ENCODE measurements around the gene COL5A3. TPM values are rescaled to one million over a fixed set of nuclear protein-coding genes. Genes with fewer than 3 reads are reported as not detected.

COL5A3 gene
- polyA plus RNA-seq, 1 donor from 2014 or later, result 0.11 TPM

DNA sequence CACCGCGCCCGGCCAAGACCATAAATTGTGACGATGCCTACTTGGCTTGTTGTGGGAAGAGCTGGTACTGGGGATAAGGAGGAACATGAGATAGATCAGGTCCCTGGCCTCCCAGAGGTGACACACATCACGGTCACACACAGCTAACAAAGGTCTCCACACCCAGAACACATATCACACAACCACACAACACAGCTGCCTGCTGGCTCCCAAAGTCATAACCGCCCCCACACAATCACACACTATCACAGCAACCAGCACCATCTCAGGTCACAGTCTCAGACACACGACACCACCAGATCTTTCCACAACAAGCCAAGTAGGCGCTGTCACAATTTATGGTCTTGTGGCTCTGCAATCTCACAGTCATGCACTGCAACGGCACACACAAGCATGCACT lies 5.7 kb downstream of the COL5A3 start (continued):
- TF ChIP-seq EZH2 (IDR thresholded peaks at IDR 0.05; ENCODE audit: borderline replicate concordance, insufficient read depth, low read length, poor library complexity, severe bottlenecking), result no peak

DNA sequence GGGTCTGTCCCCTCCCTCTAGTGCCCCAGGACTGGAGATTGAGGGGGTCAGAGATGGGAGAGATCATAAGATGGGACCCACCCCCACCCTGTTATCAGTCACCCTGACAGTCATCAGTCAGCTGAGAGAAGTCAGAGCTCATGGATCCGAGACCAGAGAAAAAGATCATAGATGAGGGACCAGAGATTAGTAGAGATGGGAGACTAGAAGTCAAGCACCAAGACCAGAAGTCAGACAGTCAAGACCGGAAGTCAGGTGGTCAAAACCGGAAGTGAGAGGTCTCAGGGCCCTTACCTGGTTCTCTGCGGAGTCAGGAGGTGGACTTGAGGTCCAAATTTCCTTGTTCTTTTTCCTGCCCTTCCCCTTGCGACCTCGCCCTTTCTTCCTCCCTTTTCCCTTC lies 7.0 kb downstream of the COL5A3 start:
- TF ChIP-seq SMC3 (conservative IDR thresholded peaks at IDR 0.05; ENCODE audit: poor library complexity) (no peak), REST (IDR thresholded peaks at IDR 0.05; ENCODE audit: borderline replicate concordance) (no peak), RAD21 (conservative IDR thresholded peaks at IDR 0.05) (no peak), POLR2AphosphoS5 (IDR thresholded peaks at IDR 0.05) (no peak), EZH2 (IDR thresholded peaks at IDR 0.05; ENCODE audit: borderline replicate concordance, insufficient read depth, low read length, poor library complexity, severe bottlenecking) (no peak), MXI1 (conservative IDR thresholded peaks at IDR 0.05; ENCODE audit: poor library complexity, severe bottlenecking) (no peak), EP300 (conservative IDR thresholded peaks at IDR 0.05; ENCODE audit: poor library complexity, severe bottlenecking) (no peak), TAF1 (IDR thresholded peaks at IDR 0.05; ENCODE audit: low read depth) (no peak)
- TF ChIP-seq, protein P1, sequence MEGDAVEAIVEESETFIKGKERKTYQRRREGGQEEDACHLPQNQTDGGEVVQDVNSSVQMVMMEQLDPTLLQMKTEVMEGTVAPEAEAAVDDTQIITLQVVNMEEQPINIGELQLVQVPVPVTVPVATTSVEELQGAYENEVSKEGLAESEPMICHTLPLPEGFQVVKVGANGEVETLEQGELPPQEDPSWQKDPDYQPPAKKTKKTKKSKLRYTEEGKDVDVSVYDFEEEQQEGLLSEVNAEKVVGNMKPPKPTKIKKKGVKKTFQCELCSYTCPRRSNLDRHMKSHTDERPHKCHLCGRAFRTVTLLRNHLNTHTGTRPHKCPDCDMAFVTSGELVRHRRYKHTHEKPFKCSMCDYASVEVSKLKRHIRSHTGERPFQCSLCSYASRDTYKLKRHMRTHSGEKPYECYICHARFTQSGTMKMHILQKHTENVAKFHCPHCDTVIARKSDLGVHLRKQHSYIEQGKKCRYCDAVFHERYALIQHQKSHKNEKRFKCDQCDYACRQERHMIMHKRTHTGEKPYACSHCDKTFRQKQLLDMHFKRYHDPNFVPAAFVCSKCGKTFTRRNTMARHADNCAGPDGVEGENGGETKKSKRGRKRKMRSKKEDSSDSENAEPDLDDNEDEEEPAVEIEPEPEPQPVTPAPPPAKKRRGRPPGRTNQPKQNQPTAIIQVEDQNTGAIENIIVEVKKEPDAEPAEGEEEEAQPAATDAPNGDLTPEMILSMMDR (IDR thresholded peaks at IDR 0.05; ENCODE audit: poor library complexity, severe bottlenecking), result no peak

GRCh38 chr19:10001899-10002298 lies 8.4 kb downstream of the COL5A3 start:
- Histone ChIP-seq H3K4me2 (ENCODE audit: low read length) (no peak overlapping the region), H3K9me3 (ENCODE audit: low read length) (no peaks in the 10 kb centered on the region), H3K9ac (ENCODE audit: low read length) (no peak overlapping the region), H3F3A (ENCODE audit: insufficient read depth, low read length, poor library complexity, severe bottlenecking) (no peaks in the 10 kb centered on the region), H3K27me3 (ENCODE audit: insufficient read depth, low read depth, low read length) (no peaks in the 10 kb centered on the region), H3K4me3 (ENCODE audit: low read length) (no peak overlapping the region), H3K27ac (ENCODE audit: low read length) (no peak overlapping the region), H2AFZ (ENCODE audit: low read depth, low read length) (no peak overlapping the region), H3K9me2 (ENCODE audit: insufficient read depth, low read length) (no peaks in the 10 kb centered on the region), H3K36me3 (ENCODE audit: insufficient read depth, low read length) (no peaks in the 10 kb centered on the region), H4K20me1 (ENCODE audit: insufficient read depth) (no peaks in the 10 kb centered on the region), H3K79me2 (replicated peaks; ENCODE audit: insufficient read depth, low read length) (no peaks in the 10 kb centered on the region)
- no peak for TF ChIP-seq TAF1 (IDR thresholded peaks at IDR 0.05; ENCODE audit: low read depth)
- no peak for TF ChIP-seq EZH2 (IDR thresholded peaks at IDR 0.05; ENCODE audit: borderline replicate concordance, insufficient read depth, low read length, poor library complexity, severe bottlenecking)
- TF ChIP-seq EP300 (conservative IDR thresholded peaks at IDR 0.05; ENCODE audit: poor library complexity, severe bottlenecking), result no peak
- TF ChIP-seq, protein P1 (IDR thresholded peaks at IDR 0.05; ENCODE audit: poor library complexity, severe bottlenecking), result no peak
- TF ChIP-seq SMC3 (conservative IDR thresholded peaks at IDR 0.05; ENCODE audit: poor library complexity), result no peak
- no peak for TF ChIP-seq POLR2AphosphoS5 (IDR thresholded peaks at IDR 0.05)
- no peak for TF ChIP-seq RAD21 (conservative IDR thresholded peaks at IDR 0.05)
- no peak for TF ChIP-seq MXI1 (conservative IDR thresholded peaks at IDR 0.05; ENCODE audit: poor library complexity, severe bottlenecking)
- no peak for TF ChIP-seq REST (IDR thresholded peaks at IDR 0.05; ENCODE audit: borderline replicate concordance)

More for the DNA sequence above, 7.0 kb downstream of the COL5A3 start:
- Histone ChIP-seq H3K4me2 (ENCODE audit: low read length) (no peak overlapping the region), H3K27ac (ENCODE audit: low read length) (no peak overlapping the region), H3K9me2 (ENCODE audit: insufficient read depth, low read length) (no peaks in the 10 kb centered on the region), H4K20me1 (ENCODE audit: insufficient read depth) (no peaks in the 10 kb centered on the region), H3F3A (ENCODE audit: insufficient read depth, low read length, poor library complexity, severe bottlenecking) (no peaks in the 10 kb centered on the region), H3K4me3 (ENCODE audit: low read length) (no peak overlapping the region), H2AFZ (ENCODE audit: low read depth, low read length) (no peak overlapping the region), H3K79me2 (replicated peaks; ENCODE audit: insufficient read depth, low read length) (no peaks in the 10 kb centered on the region), H3K27me3 (ENCODE audit: insufficient read depth, low read depth, low read length) (peaks cover 1% of the 10 kb centered on the region), H3K36me3 (ENCODE audit: insufficient read depth, low read length) (no peaks in the 10 kb centered on the region), H3K9me3 (ENCODE audit: low read length) (no peaks in the 10 kb centered on the region), H3K9ac (ENCODE audit: low read length) (no peak overlapping the region)

Data from neural cell (in vitro differentiated cells).